HL-60 (cell line): ENCODE data around the gene CLSTN2.

Experiments
- CTCF ChIP-seq: IDR thresholded peaks from one replicate; pipeline ENCODE4 v1.5.1; 2011; ENCODE audit warnings: low read length, control low read depth, inconsistent platforms; ENCODE audit not compliant: insufficient read depth
- POLR2AphosphoS5 ChIP-seq: IDR thresholded peaks from 2 replicates; pipeline ENCODE4 v1.6.1; 2012; ENCODE audit warnings: low read depth
- TF ChIP-seq, protein P1 (sequence below): IDR thresholded peaks from 2 replicates; pipeline ENCODE4 v1.6.1; 2012; ENCODE audit warnings: low read depth; ENCODE audit not compliant: insufficient replicate concordance

DNA sequence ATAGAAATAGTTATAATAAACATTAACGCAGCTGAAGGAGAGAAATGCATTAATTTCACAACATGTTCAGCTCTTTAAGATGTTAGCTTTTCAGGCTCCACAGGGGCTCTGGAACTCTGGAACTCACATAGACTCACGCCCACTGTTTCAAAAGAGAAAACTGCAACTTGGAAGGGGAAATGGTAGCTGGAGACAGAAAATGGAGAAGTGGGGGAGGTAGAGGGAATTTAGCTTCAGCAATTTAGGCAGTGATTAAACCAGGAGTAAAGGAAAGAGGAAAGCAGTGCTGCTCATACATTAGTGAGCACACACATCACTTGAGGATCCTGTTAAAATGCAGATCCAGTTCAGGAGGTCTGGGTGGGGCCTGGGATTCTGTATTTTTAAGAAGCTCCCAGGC is 468.1 kb downstream of the CLSTN2 start:
- TF ChIP-seq POLR2AphosphoS5 (no peak), CTCF (no peak)
- TF ChIP-seq, protein P1, sequence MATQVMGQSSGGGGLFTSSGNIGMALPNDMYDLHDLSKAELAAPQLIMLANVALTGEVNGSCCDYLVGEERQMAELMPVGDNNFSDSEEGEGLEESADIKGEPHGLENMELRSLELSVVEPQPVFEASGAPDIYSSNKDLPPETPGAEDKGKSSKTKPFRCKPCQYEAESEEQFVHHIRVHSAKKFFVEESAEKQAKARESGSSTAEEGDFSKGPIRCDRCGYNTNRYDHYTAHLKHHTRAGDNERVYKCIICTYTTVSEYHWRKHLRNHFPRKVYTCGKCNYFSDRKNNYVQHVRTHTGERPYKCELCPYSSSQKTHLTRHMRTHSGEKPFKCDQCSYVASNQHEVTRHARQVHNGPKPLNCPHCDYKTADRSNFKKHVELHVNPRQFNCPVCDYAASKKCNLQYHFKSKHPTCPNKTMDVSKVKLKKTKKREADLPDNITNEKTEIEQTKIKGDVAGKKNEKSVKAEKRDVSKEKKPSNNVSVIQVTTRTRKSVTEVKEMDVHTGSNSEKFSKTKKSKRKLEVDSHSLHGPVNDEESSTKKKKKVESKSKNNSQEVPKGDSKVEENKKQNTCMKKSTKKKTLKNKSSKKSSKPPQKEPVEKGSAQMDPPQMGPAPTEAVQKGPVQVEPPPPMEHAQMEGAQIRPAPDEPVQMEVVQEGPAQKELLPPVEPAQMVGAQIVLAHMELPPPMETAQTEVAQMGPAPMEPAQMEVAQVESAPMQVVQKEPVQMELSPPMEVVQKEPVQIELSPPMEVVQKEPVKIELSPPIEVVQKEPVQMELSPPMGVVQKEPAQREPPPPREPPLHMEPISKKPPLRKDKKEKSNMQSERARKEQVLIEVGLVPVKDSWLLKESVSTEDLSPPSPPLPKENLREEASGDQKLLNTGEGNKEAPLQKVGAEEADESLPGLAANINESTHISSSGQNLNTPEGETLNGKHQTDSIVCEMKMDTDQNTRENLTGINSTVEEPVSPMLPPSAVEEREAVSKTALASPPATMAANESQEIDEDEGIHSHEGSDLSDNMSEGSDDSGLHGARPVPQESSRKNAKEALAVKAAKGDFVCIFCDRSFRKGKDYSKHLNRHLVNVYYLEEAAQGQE, result no peak
